ENCODE measurements around the gene IRX4. TPM values are rescaled to one million over a fixed set of nuclear protein-coding genes. Genes with fewer than 3 reads are reported as not detected.

The IRX4 gene
- total RNA-seq, 4 donors from 2014 or later, result 0.78 to 1.7 TPM; not detected in 2

- no peak for DNase-seq
- no peak overlapping the region for H3K4me3 ChIP-seq
- no peaks in the 10 kb centered on the region for H3K4me1 ChIP-seq
- no peak overlapping the region for H3K27ac ChIP-seq
- in situ Hi-C loops (cut with MboI; ENCODE audit: low sequenced_read_pairs in 4 of 4), result no loop called here
- TF ChIP-seq, protein P1, sequence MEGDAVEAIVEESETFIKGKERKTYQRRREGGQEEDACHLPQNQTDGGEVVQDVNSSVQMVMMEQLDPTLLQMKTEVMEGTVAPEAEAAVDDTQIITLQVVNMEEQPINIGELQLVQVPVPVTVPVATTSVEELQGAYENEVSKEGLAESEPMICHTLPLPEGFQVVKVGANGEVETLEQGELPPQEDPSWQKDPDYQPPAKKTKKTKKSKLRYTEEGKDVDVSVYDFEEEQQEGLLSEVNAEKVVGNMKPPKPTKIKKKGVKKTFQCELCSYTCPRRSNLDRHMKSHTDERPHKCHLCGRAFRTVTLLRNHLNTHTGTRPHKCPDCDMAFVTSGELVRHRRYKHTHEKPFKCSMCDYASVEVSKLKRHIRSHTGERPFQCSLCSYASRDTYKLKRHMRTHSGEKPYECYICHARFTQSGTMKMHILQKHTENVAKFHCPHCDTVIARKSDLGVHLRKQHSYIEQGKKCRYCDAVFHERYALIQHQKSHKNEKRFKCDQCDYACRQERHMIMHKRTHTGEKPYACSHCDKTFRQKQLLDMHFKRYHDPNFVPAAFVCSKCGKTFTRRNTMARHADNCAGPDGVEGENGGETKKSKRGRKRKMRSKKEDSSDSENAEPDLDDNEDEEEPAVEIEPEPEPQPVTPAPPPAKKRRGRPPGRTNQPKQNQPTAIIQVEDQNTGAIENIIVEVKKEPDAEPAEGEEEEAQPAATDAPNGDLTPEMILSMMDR (IDR thresholded peaks at IDR 0.05 in 4 of 5, conservative IDR thresholded peaks at IDR 0.05 in 1 of 5), result no peak
- no peak for TF ChIP-seq POLR2A (IDR thresholded peaks at IDR 0.05)
- H3K9me3 ChIP-seq, result no peaks in the 10 kb centered on the region
- ATAC-seq, result no peak
- intact Hi-C loops (cut with DNase I; ENCODE audit: low total_unique reads), result no loop called here
- H3K27me3 ChIP-seq, result no peaks in the 10 kb centered on the region
- no peaks in the 10 kb centered on the region for H3K36me3 ChIP-seq
Observed at GRCh38 chr5:1833264-1834021, 49.3 kb downstream of the IRX4 start.

- H3K36me3 ChIP-seq, result no peaks in the 10 kb centered on the region
- no peak for ATAC-seq
- no peaks in the 10 kb centered on the region for H3K27me3 ChIP-seq
- intact Hi-C loops (cut with DNase I; ENCODE audit: low total_unique reads), result no loop called here
- in situ Hi-C loops (cut with MboI; ENCODE audit: low sequenced_read_pairs in 4 of 4), result no loop called here
- H3K27ac ChIP-seq, result no peak overlapping the region
- no peaks in the 10 kb centered on the region for H3K9me3 ChIP-seq
- no peak overlapping the region for H3K4me3 ChIP-seq
- no peaks in the 10 kb centered on the region for H3K4me1 ChIP-seq
- TF ChIP-seq, protein P1 (IDR thresholded peaks at IDR 0.05 in 4 of 5, conservative IDR thresholded peaks at IDR 0.05 in 1 of 5), result no peak
- no peak for TF ChIP-seq POLR2A (IDR thresholded peaks at IDR 0.05)
- DNase-seq, result no peak
Observed at GRCh38 chr5:1832511-1833250, 50.0 kb downstream of the IRX4 start.

DNA sequence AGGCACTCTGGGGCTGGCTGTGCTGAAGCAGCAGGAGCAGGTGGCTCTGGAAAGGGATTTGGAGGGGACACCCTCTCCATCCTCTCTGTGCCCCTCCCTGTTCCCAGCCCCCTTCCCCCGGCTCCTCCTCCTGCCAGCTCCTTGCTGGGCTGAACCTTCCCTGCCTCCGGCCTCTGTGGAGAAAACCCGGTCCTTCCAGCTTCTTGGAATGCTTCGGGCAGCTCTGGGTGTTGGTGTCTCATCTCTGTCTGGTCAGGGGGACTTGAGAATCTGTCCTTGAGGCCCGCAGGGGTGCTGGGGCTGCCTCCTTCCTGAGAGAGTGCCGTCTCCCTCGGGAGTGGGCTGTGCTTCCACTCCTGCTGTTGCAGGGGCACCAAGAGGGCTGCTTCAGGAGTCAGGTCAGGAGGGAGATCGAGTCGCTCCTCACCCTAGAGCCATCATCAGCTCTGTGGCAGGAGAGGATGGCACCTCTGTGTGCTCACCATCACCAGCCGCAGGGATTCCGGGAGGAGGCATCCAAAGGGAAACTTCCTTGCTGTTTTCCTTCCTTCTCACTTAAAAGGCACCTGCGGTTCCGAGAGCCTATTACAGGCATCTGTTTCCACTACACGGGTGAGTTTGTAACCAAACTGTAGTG is 50.9 kb downstream of the IRX4 start:
- H3K27ac ChIP-seq, result no peak overlapping the region
- DNase-seq (no peak), ATAC-seq (no peak)
- intact Hi-C loops (cut with DNase I; ENCODE audit: low total_unique reads), result no loop called here
- no peak for TF ChIP-seq POLR2A (IDR thresholded peaks at IDR 0.05)
- TF ChIP-seq, protein P1 (IDR thresholded peaks at IDR 0.05 in 4 of 5, conservative IDR thresholded peaks at IDR 0.05 in 1 of 5), result no peak
- no peaks in the 10 kb centered on the region for H3K36me3 ChIP-seq
- no peaks in the 10 kb centered on the region for H3K9me3 ChIP-seq
- in situ Hi-C loops (cut with MboI; ENCODE audit: low sequenced_read_pairs in 4 of 4), result no loop called here
- no peaks in the 10 kb centered on the region for H3K27me3 ChIP-seq
- no peaks in the 10 kb centered on the region for H3K4me1 ChIP-seq
- H3K4me3 ChIP-seq, result no peak overlapping the region

- no peak overlapping the region for H3K27ac ChIP-seq
- H3K9me3 ChIP-seq, result no peaks in the 10 kb centered on the region
- no peaks in the 10 kb centered on the region for H3K4me1 ChIP-seq
- TF ChIP-seq POLR2A (IDR thresholded peaks at IDR 0.05), result no peak
- TF ChIP-seq, protein P1 (IDR thresholded peaks at IDR 0.05 in 4 of 5, conservative IDR thresholded peaks at IDR 0.05 in 1 of 5), result no peak
- ATAC-seq (no peak), DNase-seq (no peak)
- H3K4me3 ChIP-seq, result no peak overlapping the region
- H3K27me3 ChIP-seq, result no peaks in the 10 kb centered on the region
- no peaks in the 10 kb centered on the region for H3K36me3 ChIP-seq
- intact Hi-C loops (cut with DNase I; ENCODE audit: low total_unique reads), result no loop called here
- in situ Hi-C loops (cut with MboI; ENCODE audit: low sequenced_read_pairs in 4 of 4), result no loop called here
Observed at GRCh38 chr5:1831257-1831656, 51.5 kb downstream of the IRX4 start.

Data from gastrocnemius medialis (tissue), 4 donors.